NCI-H1436 (cell line): ENCODE measurements around the gene KIAA1191.
"Not testable (repeated sequence)": the region's sequence is repeated elsewhere in the genome, so short reads cannot be mapped to it uniquely, and the experiment has no call there.

Experiments
- DNase-seq: peaks from one replicate; lab custom pipeline; 2025; lab: John Stamatoyannopoulos, UW

Gene KIAA1191, protein sequence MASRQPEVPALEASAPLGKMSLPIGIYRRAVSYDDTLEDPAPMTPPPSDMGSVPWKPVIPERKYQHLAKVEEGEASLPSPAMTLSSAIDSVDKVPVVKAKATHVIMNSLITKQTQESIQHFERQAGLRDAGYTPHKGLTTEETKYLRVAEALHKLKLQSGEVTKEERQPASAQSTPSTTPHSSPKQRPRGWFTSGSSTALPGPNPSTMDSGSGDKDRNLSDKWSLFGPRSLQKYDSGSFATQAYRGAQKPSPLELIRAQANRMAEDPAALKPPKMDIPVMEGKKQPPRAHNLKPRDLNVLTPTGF

DNA sequence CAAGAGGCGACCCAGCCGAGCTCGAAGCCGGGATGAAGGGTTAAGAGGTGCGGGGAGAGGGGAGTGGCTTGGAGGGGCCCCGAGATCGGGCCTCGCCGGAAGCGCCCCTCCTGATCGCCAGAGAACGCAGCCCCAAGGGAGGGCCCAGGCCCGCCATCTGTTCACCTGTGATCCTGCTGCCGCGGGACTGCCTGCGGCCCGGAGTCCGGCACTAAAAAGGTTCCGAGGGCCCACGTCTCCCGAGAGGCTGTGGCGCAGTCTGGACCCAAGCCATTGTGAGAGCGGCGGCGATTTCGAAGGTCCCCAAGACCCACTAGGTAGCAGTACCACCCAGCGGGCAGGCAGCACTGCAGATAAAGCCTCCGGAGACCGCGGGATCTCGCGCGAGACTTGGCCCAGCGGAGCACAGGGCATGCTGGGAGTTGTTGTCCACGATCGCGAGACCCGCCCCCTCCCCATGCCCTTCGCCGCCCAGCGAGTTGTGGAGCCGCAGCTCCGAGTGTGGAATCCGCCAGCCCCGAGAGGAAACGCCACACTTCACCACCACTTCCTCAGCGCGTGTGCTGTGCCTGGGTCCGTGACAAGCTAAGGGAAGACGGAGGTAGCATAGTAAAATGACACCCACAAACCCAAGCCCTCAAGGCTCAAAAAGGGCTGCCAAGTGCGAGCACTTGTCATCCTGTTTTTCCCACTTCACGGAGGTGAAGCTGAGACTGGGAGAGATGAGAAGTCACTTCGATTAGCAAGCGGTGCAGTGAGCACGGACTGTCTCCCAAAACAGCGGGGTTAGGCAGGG is at the start of gene KIAA1191:
TSS of gene KIAA1191 (minus strand) at position 328 of the 796 bp plus-strand sequence. CDS start 2,256 bp downstream, outside the sequence.
- DNase-seq = peak; percentile 56

DNA sequence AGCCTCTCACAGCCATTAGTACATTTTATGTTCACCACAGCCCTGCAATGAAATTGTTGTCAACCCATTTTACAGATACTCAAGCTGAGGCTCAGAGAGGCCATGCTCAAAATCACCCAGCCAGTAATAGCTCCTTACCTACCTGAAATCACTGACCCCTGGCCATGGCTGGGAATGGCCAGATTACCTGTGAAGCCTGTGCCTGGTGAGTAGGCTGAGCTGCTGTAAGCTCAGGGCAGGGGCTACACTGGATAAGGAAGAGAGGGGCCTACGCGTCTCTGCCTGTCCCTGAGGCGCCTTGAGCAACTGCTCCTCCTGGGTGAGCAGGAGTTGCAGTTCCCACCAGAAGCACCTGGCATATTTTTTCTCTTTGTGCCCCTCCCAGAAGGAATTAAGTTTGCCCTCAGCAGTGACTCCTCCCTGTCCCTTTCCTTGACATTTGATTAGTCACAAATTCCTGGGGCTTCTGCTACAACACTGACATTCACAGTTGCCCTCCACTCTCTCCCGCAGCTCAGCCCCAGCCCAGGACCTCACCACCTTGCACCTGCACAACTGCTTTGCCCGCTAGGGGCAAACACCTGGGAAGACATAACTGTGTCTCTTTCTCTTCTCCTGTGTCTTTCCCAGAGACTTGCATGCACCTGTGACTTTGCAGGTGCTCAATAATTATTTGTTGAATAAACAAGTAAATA is 49.1 kb upstream of the KIAA1191 start:
- DNase-seq = no peak

DNA sequence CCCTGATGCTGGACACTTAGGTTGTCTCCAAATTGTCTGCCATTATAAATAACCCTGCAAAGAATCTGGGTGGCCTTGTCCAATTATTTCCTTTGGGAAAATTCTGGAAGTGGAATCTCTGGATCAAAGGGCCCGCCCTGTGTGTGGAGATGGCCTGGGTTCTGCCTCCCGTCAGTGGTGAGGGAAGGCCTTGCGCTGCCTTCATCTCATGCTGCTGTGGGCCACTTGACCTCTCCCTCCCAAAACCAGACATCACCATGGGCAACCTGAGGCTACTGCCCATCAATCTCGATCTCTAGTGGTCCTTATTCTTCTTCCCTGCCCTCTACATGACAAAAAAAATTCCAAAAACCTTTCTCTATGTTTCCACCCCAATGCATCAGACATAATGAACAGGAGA is 48.2 kb upstream of the KIAA1191 start:
- no peak for DNase-seq

DNA sequence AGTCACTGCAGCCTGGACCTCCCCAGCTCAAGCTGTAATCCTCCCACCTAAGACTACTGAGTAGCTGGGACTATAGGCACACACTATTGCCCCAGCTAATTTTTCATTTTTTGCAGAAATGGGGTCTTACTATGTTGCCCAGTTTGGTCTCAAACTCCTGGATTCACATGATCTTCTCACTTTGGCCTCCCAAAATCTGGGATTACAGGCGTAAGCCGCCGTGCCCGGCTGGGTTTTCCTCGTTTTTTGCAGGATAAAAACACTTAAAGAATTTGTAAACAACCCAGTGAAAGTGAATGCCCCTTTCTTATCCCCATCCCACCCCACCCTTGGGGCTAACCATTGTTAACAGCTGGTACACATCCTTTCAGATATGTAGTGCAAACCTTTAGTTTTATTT is 47.0 kb upstream of the KIAA1191 start:
- DNase-seq = no peak

DNA sequence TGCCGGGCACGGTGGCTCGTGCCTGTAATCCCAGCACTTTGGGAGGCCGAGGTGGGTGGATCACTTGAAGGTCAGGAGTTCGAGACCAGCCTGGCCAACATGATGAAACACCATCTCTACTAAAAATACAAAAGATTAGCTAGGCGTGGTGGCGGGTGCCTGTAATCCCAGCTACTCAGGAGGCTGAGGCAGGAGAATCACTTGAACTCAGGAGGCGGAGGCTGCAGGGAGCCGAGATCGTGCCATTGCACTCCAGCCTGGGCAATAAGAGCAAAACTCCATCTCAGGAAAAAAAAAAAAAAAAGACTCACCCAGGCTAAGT is 46.6 kb upstream of the KIAA1191 start:
- not testable (repeated sequence) for DNase-seq

DNA sequence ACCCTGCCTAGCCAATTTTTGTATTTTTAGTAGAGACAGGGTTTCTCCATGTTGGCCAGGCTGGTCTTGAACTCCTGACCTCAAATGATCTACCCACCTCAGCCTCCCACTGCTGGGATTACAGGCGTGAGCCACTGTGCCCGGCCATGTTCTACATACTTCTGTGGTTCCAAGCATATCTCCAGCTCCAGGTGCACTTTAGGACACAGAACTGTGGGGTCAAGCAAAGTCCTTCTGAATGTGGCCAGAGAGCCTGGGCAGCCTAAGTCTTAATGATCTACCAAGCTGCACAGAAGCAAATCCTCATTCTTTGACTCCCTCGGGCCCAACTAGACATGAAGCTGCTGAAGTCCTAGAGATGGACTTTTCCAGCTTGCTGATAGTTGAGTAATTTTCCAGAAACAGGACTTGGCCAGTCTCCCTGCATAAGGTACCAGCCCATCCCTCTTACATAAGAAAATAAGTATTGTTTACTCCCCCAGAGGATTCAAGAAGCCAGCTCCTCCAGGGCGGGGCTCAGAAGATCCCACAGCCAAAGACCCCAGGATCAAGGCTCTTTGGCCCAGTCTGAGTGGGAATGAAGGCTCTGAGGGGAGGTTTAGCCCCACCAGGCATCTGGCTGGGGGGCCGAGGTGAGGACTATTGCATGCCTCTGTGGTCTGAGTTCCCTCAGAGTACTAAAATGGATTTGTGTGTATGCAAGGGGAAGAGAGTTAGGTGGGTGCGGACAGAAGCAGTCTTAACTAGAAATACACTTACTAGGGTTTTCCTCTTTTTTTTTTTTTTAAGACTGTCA is 46.1 kb upstream of the KIAA1191 start:
- DNase-seq = no peak

DNA sequence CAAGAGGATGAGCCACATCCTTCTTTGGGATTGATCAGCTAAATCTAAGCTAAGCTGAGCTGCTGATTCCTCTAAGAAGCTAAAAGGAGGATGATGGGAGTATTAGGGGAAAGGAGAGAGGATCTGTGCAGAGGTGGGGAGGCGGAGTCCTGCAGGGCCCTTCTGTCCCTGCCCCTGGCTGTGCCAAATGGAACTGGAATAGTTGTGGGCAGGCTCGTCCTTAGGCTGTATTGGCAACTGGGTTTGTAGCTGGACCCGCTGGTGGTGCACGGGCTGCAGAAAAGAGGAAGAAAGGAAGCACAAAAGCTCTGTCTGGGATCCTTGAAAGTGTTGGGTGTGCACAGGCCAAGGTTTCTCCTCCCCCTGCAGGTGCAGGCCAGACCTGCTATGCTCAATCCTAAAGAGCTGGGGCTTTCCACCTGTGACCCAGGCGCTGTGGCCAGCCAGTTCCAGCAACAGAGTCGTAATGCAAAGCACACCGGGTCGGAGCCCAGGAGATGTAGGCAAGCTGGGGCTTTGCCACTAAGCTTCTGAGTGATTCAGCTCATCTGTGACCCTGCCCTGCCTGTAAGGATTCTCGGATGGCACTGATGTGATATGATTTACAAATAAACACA is 45.0 kb upstream of the KIAA1191 start:
- DNase-seq = no peak

DNA sequence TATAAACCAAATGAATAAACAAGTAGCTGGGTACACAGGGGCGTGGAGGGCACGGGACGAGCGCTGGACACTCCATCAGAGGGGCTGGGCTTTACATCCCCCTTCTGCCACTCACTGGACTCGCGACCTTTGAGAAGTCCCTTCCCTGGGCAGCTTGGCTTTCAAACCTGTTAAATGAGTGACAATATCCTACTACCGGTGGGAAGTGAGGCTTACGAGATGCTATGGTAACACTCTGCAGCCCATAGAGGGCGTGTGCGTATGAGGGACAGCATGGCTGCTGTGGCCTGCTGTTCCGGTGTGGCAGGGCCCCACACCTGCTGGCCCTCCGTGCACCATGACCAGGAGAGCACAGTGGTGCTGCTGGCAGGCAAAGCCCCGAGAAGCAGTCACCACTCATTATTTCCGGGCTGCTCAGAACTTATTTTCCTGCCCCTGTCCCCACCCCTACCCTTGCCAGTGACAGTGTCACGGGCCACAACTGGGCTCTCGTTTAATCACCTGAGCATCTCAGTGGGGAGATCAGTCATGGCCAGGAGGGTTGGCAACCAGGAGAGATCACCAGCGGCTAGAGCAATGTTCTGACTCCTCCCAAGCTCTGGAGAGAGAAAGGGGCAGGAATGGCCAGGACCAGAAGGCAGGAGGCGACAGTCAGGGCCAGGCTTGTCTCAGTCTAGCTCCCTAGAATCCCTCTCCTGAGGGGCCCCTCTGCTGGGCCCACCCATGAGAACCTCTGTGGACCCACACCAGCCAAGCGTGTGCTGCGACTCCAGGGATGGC is 44.3 kb upstream of the KIAA1191 start:
- no peak for DNase-seq

DNA sequence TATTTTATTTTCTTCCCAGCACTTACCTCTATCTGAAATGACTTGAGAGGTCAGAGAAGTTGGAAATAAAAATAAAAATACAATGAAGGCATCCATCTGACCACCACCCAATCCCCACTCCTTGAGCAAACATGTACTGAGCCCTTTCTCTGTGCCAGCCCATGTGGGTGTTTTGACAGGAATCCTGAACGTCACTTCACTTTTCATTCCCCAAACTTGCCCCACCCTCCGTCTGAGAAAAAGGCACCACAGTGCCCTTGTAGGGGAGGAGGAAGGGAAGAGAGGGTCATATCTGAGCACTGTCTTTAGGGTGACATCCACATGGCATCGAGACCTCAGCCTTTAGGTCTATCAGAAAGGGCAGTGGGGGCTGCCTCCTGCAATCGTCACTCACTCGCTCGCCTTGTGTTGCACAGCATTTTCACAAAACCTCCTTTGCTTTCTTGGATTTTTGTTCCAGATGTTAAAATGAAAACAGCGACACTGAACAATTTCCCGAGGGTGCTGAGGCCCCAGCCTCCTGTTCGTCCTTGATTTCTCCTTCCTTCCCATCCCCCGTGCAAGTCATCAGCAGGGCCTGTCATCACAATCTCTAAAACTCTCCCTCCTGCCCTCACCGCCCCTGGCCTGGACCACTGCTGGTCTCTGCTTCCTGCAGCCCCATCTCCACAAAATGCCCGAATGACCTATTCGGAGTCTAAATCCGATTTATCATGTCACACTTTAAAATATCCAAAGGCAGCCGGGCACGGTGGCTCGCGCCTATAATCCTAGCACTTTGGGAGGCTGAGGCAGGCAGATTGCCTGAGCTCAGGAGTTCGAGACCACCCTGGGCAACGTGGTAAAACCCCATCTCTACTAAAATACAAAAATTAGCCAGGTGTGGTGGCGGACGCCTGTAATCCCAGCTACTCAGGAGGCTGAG is 40.0 kb upstream of the KIAA1191 start:
- DNase-seq = no peak

DNA sequence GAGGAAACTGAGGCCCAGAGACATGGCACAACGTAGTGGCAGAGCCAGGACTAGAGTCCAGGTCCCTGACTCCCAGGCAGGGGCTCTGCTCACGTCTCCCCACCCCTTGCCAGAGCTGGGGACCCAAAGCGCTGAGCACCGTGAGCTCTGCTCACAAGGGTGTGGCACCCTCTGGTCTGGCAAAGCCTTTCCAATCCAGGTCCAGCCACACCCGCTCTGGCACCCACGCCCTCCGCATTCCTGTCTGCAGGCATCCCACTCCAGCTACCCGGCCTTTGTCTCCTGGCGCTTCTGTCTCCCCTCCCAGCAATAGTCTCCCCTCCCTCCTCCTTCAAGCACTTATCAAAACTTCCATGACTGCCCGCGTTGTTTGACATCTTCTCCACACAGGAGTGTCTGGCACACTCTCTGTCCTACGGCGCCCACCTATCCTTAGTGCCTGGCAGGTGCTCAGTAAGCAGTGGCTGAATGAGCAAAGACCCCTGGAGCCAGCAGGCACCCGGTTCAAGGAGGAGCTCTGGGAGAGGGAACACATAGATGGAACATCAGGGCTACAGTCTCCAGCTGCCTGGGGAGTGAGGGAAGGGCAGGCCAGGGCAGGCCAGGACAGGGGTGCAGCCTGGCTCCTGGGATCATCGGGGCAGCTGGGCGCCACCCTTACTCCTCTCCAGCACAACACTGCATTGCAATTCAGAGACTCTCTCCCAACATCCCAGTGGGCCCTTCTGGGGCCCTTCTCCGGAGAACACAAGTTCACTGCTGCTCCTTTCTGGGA is 39.0 kb upstream of the KIAA1191 start:
- DNase-seq = no peak

DNA sequence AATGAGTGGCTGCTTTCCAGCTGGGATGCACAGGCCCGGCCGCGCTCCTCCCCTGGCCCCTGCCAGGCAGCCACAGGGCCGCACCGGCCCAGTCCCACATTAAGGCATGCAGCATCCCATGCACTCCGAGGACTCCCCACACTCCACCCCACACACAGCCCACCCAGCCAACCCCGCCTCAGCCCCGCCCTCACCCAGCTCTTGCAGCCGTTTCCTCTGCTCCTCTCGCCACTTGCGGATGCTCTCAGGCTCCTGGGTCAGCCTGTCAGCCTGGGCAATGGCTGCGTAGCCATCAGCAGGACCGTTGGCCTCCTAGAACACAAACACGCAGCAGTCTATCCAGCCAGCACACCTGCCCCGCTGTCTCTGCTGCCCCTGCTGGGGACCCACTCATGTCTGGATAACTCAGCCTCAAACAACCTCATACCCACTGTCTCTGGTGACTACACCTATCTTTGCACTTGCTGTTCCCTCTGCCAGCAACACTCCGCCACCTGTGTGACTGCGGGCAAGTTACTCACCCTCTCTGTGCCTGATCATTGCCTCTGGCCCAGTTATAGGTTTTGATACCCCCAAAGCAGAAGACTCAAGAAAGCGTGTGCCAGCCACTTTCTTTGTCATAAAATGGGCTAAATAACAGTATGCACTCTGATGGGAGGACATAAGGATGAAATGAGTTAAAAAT is 36.3 kb upstream of the KIAA1191 start:
- no peak for DNase-seq

DNA sequence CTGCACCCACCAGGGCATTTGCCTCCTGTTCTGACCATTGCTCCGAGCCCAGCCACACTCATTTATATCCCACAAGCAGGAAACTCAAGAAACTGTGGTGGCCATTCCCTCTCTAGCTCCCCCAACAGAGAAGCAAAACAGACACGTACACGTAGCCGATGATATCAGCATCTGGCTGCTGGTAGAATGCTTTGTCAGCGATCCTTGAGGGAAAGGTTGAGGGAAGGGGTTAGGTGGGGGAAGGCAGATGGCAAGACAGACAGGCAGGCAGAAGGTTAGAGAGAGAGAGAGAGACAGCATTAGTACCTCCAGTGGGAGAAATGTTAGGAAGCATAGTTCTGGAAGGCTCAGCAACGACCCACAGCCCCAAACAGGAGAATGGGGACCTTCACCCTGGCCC is 34.8 kb upstream of the KIAA1191 start:
- no peak for DNase-seq

DNA sequence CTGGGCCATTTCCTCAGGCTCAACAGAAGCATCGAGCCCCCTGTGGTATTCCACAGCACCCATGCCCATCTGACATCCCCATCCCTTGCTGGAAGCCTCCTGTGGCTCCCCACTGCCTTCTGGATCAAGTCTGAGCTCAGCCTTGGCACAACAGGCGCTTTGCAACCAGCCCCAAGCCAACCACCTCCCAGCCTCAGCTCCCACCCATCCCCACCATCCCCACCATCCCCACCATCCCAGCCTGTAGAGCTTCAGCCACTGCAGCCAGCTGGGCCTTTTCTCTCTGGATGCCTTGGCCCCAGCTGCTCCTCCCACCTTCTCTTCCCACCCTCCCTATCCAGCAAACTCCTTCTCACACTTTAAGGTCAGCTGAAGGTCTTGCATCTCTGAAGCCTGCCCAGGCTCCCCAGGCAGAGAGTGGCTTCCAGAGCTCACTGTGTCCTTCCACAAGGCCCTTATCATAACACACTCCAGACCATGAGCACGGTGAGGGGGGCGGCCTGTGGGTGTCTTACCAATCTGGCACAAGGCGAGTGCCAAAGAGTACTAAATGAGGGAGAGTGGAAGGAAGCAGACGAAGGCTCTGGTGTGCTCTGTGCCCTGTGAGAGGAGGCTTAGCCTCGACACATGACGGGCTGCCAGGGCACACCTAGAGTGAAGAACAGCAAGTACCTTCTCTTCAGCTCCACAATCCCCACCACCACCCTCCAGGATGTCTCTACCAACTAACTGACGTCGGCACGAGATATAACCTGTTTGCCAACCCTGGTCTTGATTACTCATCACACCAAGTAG is 33.5 kb upstream of the KIAA1191 start:
- DNase-seq = no peak

DNA sequence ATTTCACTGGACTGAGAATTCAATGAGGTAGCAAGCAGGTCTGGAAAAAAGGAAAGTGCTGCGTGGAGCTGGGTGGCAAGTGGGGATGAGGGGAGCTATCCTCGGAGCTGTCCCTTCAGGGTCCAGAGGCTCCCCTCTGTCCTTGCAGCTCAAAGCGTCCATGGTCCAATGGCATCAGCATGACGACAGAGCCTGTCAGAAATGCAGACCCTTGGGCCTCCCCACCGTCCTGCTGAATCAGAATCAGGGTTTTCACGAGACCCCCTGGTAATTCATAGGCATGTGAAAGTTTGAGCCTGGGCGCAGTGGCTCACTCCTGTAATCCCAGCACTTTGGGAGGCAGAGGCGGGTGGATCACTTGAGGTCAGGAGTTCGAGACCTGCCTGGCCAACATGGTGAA is 32.5 kb upstream of the KIAA1191 start:
- no peak for DNase-seq

DNA sequence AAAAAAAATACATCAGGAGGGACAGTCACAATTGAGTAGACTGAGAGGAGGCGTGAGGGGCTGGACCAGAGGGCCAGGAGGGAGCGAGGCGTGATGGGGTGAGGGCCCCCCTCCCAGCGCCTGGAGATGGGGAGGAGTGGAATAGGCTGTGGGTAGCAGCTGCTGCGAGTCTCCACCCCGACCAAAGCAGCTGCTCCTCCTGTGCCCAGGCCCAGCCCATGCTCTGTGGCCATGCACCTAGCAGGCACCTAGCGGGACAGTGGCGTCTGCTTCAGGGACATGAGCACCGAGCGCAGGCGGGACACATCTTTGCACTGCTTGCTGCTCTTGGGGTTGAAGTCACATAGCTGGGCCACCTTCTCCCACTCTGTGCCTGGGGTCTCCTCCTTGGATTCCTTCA is 31.0 kb upstream of the KIAA1191 start:
- no peak for DNase-seq

DNA sequence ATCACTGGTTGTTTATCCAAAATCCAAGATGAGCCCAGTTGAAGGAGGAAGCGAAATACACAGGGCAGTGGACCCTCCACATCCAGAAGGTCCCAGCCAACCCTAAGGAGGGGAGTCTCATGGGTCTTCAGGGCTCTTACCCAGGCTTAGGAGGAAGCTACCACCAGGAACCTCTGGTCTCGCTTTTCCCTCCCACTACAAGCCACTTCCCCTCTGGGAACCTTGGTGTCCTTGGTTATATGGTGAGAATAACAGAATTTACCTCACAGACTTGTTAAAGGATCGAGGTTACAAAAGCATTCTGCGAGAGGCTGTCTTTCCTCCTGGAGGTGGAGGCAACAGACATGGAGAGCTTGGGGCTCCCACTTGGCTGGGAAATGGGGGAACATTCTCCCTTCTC is 30.4 kb upstream of the KIAA1191 start:
- no peak for DNase-seq

DNA sequence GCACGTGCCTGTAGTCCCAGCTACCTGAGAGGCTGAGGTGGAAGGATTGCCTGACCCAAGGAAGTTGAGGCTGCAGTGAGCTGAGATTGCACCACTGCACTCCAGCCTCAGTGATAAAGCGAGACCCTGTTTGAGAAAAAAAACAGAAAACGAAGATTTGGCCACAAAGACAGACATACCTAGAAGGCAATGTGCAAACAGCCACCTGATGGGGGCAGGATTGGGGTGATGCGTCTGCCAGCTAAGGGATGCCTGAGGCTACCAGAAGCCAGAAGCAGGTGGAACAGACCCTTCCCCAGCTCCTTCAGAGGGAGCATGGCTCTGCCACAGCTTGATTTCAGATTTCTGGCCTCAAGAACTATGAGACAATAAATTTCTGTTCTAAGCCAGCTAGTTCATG is 29.9 kb upstream of the KIAA1191 start:
- no peak for DNase-seq
